Fibroblast of lung (primary cell): ENCODE data around the gene PGM5. TPM values are rescaled to one million over a fixed set of nuclear protein-coding genes. Genes with fewer than 3 reads are reported as not detected.
A peak's percentile ranks its signal among the peaks of the same experiment; 100 is the strongest.
"Not testable (repeated sequence)": the region's sequence is repeated elsewhere in the genome, so short reads cannot be mapped to it uniquely, and the experiment has no call there.

ENCODE experiments used
- DNase-seq, 2 donors: peaks; one replicate each; pipeline versions ENCODE4 v3.0.0 to v3.0.0-alpha.2; 2010; ENCODE audit warnings: low read depth in 2 of 2
- H2AFZ ChIP-seq: 2 replicates; pipeline ENCODE4 v1.5.1; 2012; ENCODE audit warnings: low read length, control low read depth, inconsistent platforms
- H3K27ac ChIP-seq: 2 replicates; pipeline ENCODE4 v1.5.1; 2011; ENCODE audit warnings: low read length, control low read depth; ENCODE audit not compliant: insufficient read depth
- H3K27me3 ChIP-seq: 2 replicates; pipeline ENCODE4 v1.5.1; 2011; ENCODE audit warnings: mild to moderate bottlenecking, low read length; ENCODE audit not compliant: control insufficient read depth, insufficient read depth
- H3K36me3 ChIP-seq: 2 replicates; pipeline ENCODE4 v1.5.1; 2011; ENCODE audit warnings: low read length; ENCODE audit not compliant: control insufficient read depth, insufficient read depth
- H3K4me1 ChIP-seq: 2 replicates; pipeline ENCODE4 v1.5.1; 2011; ENCODE audit warnings: low read length; ENCODE audit not compliant: control insufficient read depth, insufficient read depth; ENCODE audit errors: extremely low read depth
- H3K4me2 ChIP-seq: 2 replicates; pipeline ENCODE4 v1.5.1; 2011; ENCODE audit warnings: low read length, control low read depth; ENCODE audit not compliant: insufficient read depth; ENCODE audit errors: extremely low read depth
- H3K4me3 ChIP-seq, 4 experiments: fragments of 200-600 bp in 1 of 4; sonication (generic) in 1 of 4; replicated peaks in 1 of 4; 2 replicates each; pipeline ENCODE4 v1.5.1; 2011 to 2016; ENCODE audit warnings: low read length in 4 of 4, low read depth in 3 of 4, mild to moderate bottlenecking in 3 of 4, control low read depth in 2 of 4, inconsistent platforms in 1 of 4, mixed read lengths in 1 of 4; ENCODE audit not compliant: insufficient read depth in 1 of 4; ENCODE audit errors: control extremely low read depth in 1 of 4
- H3K79me2 ChIP-seq: 2 replicates; pipeline ENCODE4 v1.5.1; 2012; ENCODE audit warnings: mild to moderate bottlenecking, low read length, inconsistent platforms; ENCODE audit not compliant: control insufficient read depth, insufficient read depth
- H3K9ac ChIP-seq: 2 replicates; pipeline ENCODE4 v1.5.1; 2011; ENCODE audit warnings: mild to moderate bottlenecking, low read length, control low read depth; ENCODE audit not compliant: insufficient read depth
- H3K9me3 ChIP-seq: 2 replicates; pipeline ENCODE4 v1.5.1; 2012; ENCODE audit warnings: low read depth, low read length; ENCODE audit not compliant: control insufficient read depth, insufficient read depth
- H4K20me1 ChIP-seq: 2 replicates; pipeline ENCODE4 v1.5.1; 2011; ENCODE audit warnings: low read length; ENCODE audit not compliant: control insufficient read depth, insufficient read depth; ENCODE audit errors: extremely low read depth
- polyA minus RNA-seq: library from RNA; depleted of rRNA, polyadenylated mRNA; stranded (reverse); fragments of >200 nt; gene quantifications from 2 replicates; pipeline ENCODE4 v1.2.3, GENCODE V29; 2011; ENCODE audit warnings: low replicate concordance
- polyA plus RNA-seq, 2 donors: library from polyadenylated mRNA; depleted of rRNA in 1 of 2; stranded (reverse) in 1 of 2; unstranded in 1 of 2; fragments of >200 nt; gene quantifications; 2 replicates each; pipeline ENCODE4 v1.2.1, GENCODE V29; 2011 to 2012; ENCODE audit warnings: missing spikeins in 1 of 2
- total RNA-seq: library from RNA; depleted of rRNA; stranded (reverse); fragments of >200 nt; gene quantifications from 2 replicates; pipeline ENCODE4 v1.2.1, GENCODE V29; 2014

The PGM5 gene
- total RNA-seq, result 37.5 and 113 TPM in 2 replicates
- polyA plus RNA-seq, result 42.6 and 65.7 TPM in 2 replicates
- 39.1 and 65.4 TPM in 2 replicates for polyA plus RNA-seq (2012)
- 62.4 and 117 TPM in 2 replicates for polyA minus RNA-seq

- Histone ChIP-seq H3K4me3 (peak within 1 kb of the TSS; percentile 49 to 61 (median 51)), H3K9ac (peak within 1 kb of the TSS; percentile 53), H3K4me2 (peak within 1 kb of the TSS; percentile 44), H3K27ac (peak within 1 kb of the TSS; percentile 74), H2AFZ (peak within 1 kb of the TSS; percentile 46)
- peak in 1 of 2 donors; percentile 26 for DNase-seq
- not testable (repeated sequence) for H3K9me3 ChIP-seq, H4K20me1 ChIP-seq, H3K27me3 ChIP-seq, H3K36me3 ChIP-seq, H3K79me2 ChIP-seq, H3K4me1 ChIP-seq
Measured at GRCh38 chr9:68356380-68357118, at the start of gene PGM5. PGM5 (plus strand) TSS chr9:68356611; CDS start chr9:68357128, 517 bp downstream.

GRCh38 chr9:68307127-68307526 is 49.3 kb upstream of the PGM5 start:
- H2AFZ ChIP-seq, H3K4me1 ChIP-seq, DNase-seq, H3K36me3 ChIP-seq, H4K20me1 ChIP-seq, H3K4me3 ChIP-seq, H3K27ac ChIP-seq, H3K9me3 ChIP-seq, H3K79me2 ChIP-seq, H3K27me3 ChIP-seq, H3K4me2 ChIP-seq, H3K9ac ChIP-seq: not testable (repeated sequence)

- H2AFZ ChIP-seq, H3K9ac ChIP-seq, H3K9me3 ChIP-seq, H3K4me3 ChIP-seq, H3K4me2 ChIP-seq, H3K4me1 ChIP-seq, H3K27ac ChIP-seq, H3K36me3 ChIP-seq, DNase-seq, H3K27me3 ChIP-seq, H4K20me1 ChIP-seq, H3K79me2 ChIP-seq: not testable (repeated sequence)
Measured at GRCh38 chr9:68307654-68308053, 48.8 kb upstream of the PGM5 start.

- H4K20me1 ChIP-seq, H3K36me3 ChIP-seq, H3K27me3 ChIP-seq, H3K9me3 ChIP-seq, DNase-seq, H3K4me3 ChIP-seq, H2AFZ ChIP-seq, H3K4me1 ChIP-seq, H3K79me2 ChIP-seq, H3K9ac ChIP-seq, H3K4me2 ChIP-seq, H3K27ac ChIP-seq: not testable (repeated sequence)
Measured at GRCh38 chr9:68311208-68311607, 45.2 kb upstream of the PGM5 start.

- H3K27ac ChIP-seq, H3K4me3 ChIP-seq, H3K36me3 ChIP-seq, H3K9me3 ChIP-seq, DNase-seq, H3K27me3 ChIP-seq, H3K4me1 ChIP-seq, H4K20me1 ChIP-seq, H3K4me2 ChIP-seq, H2AFZ ChIP-seq, H3K9ac ChIP-seq, H3K79me2 ChIP-seq: not testable (repeated sequence)
Measured at GRCh38 chr9:68318209-68318608, 38.2 kb upstream of the PGM5 start.

GRCh38 chr9:68323749-68324148 is 32.7 kb upstream of the PGM5 start:
- not testable (repeated sequence) for H3K9me3 ChIP-seq, H3K36me3 ChIP-seq, H3K79me2 ChIP-seq, H3K9ac ChIP-seq, H2AFZ ChIP-seq, H3K27me3 ChIP-seq, H3K4me2 ChIP-seq, H3K4me1 ChIP-seq, DNase-seq, H3K27ac ChIP-seq, H4K20me1 ChIP-seq, H3K4me3 ChIP-seq

GRCh38 chr9:68324518-68324917 is 31.9 kb upstream of the PGM5 start:
- DNase-seq, H3K27me3 ChIP-seq, H3K79me2 ChIP-seq, H3K4me2 ChIP-seq, H3K4me1 ChIP-seq, H3K4me3 ChIP-seq, H4K20me1 ChIP-seq, H3K9ac ChIP-seq, H3K9me3 ChIP-seq, H3K27ac ChIP-seq, H2AFZ ChIP-seq, H3K36me3 ChIP-seq: not testable (repeated sequence)
